ENCODE results near the gene ALPK3. TPM values are rescaled to one million over a fixed set of nuclear protein-coding genes. Genes with fewer than 3 reads are reported as not detected.

Gene ALPK3
- total RNA-seq, 1 experiment from 2014 or later = 0.07 TPM

DNA sequence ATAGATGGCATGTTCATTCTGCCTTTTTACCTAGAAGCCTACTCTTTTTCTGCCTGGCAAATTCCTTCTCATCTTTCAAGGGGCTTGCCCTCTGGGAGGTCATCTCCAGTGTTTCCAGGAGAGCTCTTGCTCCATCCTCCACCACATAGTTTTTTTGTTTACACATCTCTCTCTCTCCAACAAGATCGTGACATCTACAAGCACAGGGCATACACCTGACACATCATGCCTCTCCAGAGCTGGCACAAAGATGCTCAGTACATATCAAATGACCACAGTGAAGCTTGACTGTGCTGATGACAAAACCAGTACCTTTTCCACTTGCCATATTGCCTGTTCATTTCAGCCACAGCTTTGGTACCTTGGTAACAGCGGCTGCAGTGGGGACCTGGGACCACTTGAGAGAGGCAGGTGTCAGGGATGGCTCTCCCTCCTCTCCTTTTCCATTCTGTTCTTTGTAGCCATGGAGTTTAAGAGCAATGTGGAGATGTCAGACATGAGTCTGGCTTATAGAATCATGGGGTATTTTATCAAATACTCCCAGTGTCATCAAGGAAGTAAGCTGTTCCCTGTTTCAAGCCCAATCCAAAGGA lies 15.4 kb downstream of the ALPK3 start:
- intact Hi-C loops (cut with micrococcal nuclease) = no loop called here
- peaks cover 28% of the 10 kb centered on the region for H3K27me3 Mint-ChIP-seq (ENCODE audit: insufficient read depth, unreplicated experiment)
- POLR2A ChIA-PET = interaction anchor here (0.7 kb wide), 1 partner anchor 85 kb away, joined by 3 read pairs; no protein-coding TSS in a partner anchor
- CTCF ChIA-PET = interaction anchor here (0.6 to 1.1 kb wide), 2 partner anchors 14 to 44 kb away, joined by 3 read pairs; no protein-coding TSS in a partner anchor
- H3K9me3 Mint-ChIP-seq (ENCODE audit: unreplicated experiment) = no peaks in the 10 kb centered on the region
- no TSS peak for BruUV-seq (replicated peaks)
- TF ChIP-seq, protein P1, sequence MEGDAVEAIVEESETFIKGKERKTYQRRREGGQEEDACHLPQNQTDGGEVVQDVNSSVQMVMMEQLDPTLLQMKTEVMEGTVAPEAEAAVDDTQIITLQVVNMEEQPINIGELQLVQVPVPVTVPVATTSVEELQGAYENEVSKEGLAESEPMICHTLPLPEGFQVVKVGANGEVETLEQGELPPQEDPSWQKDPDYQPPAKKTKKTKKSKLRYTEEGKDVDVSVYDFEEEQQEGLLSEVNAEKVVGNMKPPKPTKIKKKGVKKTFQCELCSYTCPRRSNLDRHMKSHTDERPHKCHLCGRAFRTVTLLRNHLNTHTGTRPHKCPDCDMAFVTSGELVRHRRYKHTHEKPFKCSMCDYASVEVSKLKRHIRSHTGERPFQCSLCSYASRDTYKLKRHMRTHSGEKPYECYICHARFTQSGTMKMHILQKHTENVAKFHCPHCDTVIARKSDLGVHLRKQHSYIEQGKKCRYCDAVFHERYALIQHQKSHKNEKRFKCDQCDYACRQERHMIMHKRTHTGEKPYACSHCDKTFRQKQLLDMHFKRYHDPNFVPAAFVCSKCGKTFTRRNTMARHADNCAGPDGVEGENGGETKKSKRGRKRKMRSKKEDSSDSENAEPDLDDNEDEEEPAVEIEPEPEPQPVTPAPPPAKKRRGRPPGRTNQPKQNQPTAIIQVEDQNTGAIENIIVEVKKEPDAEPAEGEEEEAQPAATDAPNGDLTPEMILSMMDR (IDR thresholded peaks at IDR 0.05; ENCODE audit: unreplicated experiment) = no peak
- H3K4me3 Mint-ChIP-seq (ENCODE audit: unreplicated experiment) = no peak overlapping the region
- H3K4me1 Mint-ChIP-seq (ENCODE audit: insufficient read depth, unreplicated experiment) = no peaks in the 10 kb centered on the region
- no peak for DNase-seq (ENCODE audit: unreplicated experiment)
- no peaks in the 10 kb centered on the region for H3K36me3 Mint-ChIP-seq (ENCODE audit: insufficient read depth, unreplicated experiment)
- no peak overlapping the region for H3K27ac Mint-ChIP-seq (ENCODE audit: low read depth, unreplicated experiment)

DNA sequence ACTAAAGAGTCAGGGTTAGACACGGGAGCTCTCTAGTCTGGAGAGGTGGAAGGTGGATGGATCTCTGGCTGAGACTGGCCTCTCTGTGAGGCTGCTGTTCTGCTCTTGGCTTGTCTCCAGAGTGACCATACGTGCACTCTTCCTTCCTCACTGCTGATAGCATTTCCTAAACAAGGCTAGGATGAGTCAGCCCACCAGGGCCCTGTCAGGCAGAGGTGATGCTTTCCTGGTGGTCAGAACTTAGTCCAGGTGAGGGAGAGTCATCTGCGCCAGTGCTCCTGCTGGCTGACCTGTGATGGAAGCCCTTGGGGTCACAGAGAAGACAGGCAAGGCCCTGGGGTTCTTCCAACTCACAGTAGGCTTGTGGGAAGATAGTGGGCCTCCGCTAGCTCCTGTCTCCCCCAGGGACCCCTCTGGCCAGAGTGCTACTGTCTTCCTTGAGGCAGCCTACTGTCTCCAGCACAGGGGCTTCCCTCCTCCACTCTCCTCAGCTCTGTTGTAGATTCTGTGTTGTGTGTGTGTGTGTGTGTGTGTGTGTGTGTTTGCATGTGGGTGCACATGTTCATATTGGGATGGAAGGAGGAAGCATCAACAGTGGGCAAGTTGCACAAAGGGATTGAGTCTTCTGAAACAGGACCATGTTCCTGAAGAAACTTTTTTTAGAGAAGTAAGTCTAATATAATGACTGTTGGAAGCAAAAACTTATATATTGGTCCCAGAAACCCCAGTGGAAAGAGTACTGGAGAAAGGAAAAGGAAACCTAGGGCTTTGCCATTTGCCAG lies 16.5 kb downstream of the ALPK3 start:
- POLR2A ChIA-PET = interaction anchor here (0.7 to 0.8 kb wide), 2 partner anchors 25 to 84 kb away, joined by 3 to 4 read pairs; no protein-coding TSS in a partner anchor
- Mint-ChIP-seq H3K36me3 (ENCODE audit: insufficient read depth, unreplicated experiment) (no peaks in the 10 kb centered on the region), H3K4me3 (ENCODE audit: unreplicated experiment) (no peak overlapping the region), H3K9me3 (ENCODE audit: unreplicated experiment) (no peaks in the 10 kb centered on the region), H3K27ac (ENCODE audit: low read depth, unreplicated experiment) (no peak overlapping the region), H3K27me3 (ENCODE audit: insufficient read depth, unreplicated experiment) (peaks cover 37% of the 10 kb centered on the region), H3K4me1 (ENCODE audit: insufficient read depth, unreplicated experiment) (no peaks in the 10 kb centered on the region)
- TF ChIP-seq, protein P1 (IDR thresholded peaks at IDR 0.05; ENCODE audit: unreplicated experiment) = no peak
- DNase-seq (ENCODE audit: unreplicated experiment) = peak; percentile 22
- intact Hi-C loops (cut with micrococcal nuclease) = no loop called here
- CTCF ChIA-PET = interaction anchor here (0.5 to 1.9 kb wide), 6 partner anchors 9 to 763 kb away, joined by 3 to 11 read pairs (median 4); no protein-coding TSS in a partner anchor
- no TSS peak for BruUV-seq (replicated peaks)

DNA sequence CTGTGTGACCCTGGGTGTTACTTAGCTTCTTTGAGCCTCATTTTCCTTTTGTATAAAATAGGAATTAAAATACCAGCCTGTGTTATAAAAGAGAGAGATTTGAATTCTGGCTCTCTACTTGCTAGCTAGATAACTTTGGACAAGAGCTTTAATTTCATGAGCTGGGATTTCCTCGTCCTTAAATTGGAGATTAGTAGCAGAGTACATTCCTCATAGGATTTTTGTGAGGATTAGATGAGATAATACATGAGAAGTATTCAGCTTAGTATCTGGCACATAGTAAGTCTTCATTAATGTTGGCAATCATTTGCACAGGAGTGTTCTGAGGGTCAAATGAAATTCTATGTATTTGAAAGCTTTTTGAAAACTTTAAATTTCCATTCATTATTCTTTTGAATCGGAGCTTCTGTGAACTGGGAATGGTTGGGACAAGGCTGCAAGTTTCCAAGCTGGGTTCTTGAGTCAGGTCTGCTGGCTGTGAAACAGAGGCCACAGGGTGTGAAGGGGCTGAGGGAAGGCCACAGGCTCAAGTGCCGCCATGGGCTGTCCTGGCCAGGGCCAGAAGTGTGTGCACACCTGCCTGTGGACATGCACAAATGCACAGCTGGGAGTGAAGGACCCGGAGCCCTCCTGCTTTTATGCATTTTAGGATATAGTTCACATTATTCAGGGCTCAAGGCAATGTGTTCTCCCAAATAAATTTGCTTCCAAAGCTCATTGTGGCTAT lies 17.2 kb downstream of the ALPK3 start:
- BruUV-seq (replicated peaks) = no TSS peak
- no peak for DNase-seq (ENCODE audit: unreplicated experiment)
- intact Hi-C loops (cut with micrococcal nuclease) = no loop called here
- H3K4me3 Mint-ChIP-seq (ENCODE audit: unreplicated experiment) = no peak overlapping the region
- H3K4me1 Mint-ChIP-seq (ENCODE audit: insufficient read depth, unreplicated experiment) = no peaks in the 10 kb centered on the region
- ChIA-PET POLR2A (interaction anchor here (0.8 kb wide), 1 partner anchor 25 kb away, joined by 4 read pairs; no protein-coding TSS in a partner anchor), CTCF (interaction anchor here (0.5 to 1.9 kb wide), 7 partner anchors 10 to 764 kb away, joined by 3 to 11 read pairs (median 4); no protein-coding TSS in a partner anchor)
- H3K27me3 Mint-ChIP-seq (ENCODE audit: insufficient read depth, unreplicated experiment) = peaks cover 37% of the 10 kb centered on the region
- H3K27ac Mint-ChIP-seq (ENCODE audit: low read depth, unreplicated experiment) = no peak overlapping the region
- H3K9me3 Mint-ChIP-seq (ENCODE audit: unreplicated experiment) = no peaks in the 10 kb centered on the region
- TF ChIP-seq, protein P1 (IDR thresholded peaks at IDR 0.05; ENCODE audit: unreplicated experiment) = no peak
- no peaks in the 10 kb centered on the region for H3K36me3 Mint-ChIP-seq (ENCODE audit: insufficient read depth, unreplicated experiment)
